ENCODE results near the gene KIF22.
"Not testable (repeated sequence)": the region's sequence is repeated elsewhere in the genome, so short reads cannot be mapped to it uniquely, and the experiment has no call there.

The KIF22 gene

DNA sequence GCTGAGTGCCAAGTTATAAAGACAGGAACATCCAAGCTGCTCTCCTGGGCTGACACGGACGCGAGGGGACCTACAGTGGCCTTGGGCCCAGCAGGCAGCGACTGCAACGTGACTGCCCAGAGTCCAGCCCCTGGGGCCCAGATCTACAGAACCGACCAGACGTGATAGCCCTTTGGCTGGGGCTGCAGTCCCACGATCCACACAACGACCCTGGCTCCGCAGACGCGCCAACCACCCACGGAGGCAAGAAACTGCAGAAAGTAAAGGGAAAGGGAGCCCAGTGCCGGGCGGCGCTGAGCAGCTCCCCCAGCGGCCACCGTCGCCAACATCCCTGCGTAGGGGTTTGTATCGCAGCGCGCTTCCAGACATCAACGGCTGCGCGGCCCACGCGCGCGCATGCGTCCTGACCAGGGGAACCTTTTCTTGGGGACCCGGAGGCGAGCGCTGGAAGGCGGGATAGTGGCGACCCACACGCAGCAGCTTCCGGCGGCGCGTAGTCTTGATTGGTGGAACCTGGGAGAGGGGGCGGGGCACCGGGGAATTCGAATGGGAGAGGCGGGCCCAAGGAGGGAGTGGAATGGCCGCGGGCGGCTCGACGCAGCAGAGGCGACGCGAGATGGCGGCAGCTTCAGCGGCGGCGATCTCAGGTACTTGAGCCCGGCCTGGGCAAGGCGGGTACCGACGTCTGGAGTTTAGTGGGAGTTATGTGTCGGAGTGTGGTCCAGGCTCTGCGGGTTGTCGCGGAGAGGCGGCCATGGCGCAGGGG lies at the start of gene KIF22:
Gene KIF22 (plus strand): TSS at position 569 of the 766 bp plus-strand sequence. CDS start 9 bp downstream, at position 578.
- TF ChIP-seq POLR2A (IDR thresholded peaks at IDR 0.05; ENCODE audit: low read length) (peak; percentile 94), GATA1 (IDR thresholded peaks at IDR 0.05; ENCODE audit: low read depth, low read length) (no peak)

DNA sequence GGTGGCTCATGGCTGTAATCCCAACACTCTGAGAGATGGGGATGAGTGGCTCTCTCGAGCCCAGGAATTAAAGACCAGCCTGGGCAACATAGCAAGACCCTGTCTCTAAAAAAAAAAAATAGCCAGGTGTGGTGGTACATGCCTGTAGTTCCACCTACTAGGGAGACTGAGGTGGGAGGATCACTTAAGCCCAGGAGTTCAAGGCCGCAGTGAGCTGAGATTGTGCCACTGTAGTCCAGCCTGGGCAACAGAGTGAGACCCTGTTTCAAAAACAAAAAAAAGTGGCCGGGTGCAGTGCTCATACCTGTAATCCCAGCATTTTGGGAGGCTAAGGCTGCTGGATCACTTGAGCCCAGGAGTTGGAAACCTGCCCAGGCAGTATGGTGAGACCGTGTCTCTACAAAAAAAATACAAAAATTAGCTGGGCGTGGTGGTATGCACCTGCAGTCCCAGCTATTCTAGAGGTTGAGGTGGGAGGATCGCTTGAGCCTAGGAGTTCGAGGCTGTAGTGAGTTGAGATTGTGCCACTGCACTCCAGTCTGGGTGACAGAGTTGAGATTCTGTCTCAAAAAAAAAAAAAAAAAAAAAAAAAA lies 47.8 kb upstream of the KIF22 start:
- DNase-seq, result no peak
- TF ChIP-seq POLR2A (IDR thresholded peaks at IDR 0.05; ENCODE audit: low read length), result no peak
- no peak for TF ChIP-seq GATA1 (IDR thresholded peaks at IDR 0.05; ENCODE audit: low read depth, low read length)

More for the DNA sequence above, at the start of gene KIF22:
- peak; percentile 99 to 100 for DNase-seq

DNA sequence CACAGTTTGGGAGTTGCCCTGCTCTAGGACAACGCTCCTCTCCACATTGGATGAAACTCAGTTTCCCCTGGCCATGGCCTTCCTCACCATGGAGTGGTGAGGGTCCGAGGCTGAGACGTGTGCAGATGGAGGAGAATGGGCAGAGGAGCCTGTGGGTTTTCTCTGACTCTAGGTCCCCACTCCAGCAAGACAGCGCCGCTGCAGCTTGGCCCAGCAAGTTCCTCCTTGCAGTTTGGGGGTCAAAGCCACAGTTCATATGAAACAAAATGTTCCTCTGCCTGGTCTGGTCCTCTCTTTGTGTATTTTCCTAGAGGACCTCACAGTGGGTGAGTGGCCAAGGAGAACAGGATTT lies 47.1 kb upstream of the KIF22 start:
- TF ChIP-seq GATA1 (IDR thresholded peaks at IDR 0.05; ENCODE audit: low read depth, low read length) (no peak), POLR2A (IDR thresholded peaks at IDR 0.05; ENCODE audit: low read length) (no peak)
- no peak for DNase-seq

DNA sequence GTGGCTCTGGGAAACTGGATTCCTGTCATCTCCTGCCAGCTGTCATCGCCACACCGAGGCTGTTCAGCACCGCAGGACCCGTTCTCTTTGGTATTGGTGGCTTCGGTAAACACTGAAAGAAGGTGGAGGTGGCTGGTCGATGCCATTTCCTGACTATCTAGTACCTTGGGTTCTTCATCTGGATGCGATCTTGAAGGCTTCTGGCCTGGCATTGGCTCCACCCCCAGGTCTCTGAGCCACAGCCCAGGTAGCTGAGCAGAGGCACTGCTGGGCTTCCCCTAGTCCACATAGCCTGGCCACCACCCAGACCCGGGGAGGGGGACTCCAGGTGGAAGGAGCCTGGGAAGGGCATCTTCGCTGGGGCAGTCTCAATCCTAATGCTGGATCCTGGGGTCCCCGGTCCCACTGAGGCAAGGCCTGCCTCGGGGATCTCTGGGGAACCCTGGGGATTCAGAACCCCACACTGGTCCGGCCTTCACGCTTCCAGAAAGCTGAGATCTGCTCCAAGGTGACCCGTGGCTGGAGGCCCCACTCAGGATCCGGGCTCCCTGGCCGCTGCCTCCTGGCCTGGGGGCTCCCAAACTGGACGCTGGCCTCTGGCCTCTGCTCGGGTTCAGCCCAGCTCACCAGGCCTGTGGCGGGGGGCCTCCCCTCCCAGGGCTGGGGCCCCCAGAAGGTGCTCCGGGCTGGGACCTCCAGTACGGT lies 46.6 kb upstream of the KIF22 start:
- TF ChIP-seq GATA1 (IDR thresholded peaks at IDR 0.05; ENCODE audit: low read depth, low read length), result no peak
- TF ChIP-seq POLR2A (IDR thresholded peaks at IDR 0.05; ENCODE audit: low read length), result no peak
- no peak for DNase-seq

DNA sequence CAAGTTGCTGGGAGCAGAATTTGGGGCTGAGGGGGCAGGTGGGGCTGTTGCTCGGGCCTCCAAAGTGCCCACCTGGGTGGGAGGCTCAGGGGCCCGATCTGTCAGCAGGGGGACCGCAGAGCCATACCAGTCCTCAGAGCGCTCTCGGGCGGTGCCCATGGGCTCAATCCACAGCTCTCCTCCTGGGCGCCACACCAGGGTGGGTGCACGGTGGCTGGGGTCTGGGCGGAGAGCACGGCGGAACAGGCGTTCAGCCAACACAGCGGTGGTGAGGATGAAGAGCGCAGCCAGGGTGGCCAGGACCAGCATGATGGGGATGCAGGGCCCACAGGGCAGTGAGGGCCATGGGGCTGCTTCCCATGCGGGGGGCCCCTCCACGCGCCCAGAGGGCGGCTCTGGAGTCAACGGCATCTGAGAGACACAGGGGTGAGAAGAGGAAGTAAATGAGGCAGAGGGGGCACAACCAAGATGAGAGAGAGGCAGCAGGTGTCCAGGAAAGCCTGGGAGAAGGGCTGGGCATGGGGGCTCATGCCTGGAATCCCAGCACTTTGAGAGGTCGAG lies 45.9 kb upstream of the KIF22 start:
- TF ChIP-seq POLR2A (IDR thresholded peaks at IDR 0.05; ENCODE audit: low read length), result no peak
- no peak for TF ChIP-seq GATA1 (IDR thresholded peaks at IDR 0.05; ENCODE audit: low read depth, low read length)
- DNase-seq, result no peak

DNA sequence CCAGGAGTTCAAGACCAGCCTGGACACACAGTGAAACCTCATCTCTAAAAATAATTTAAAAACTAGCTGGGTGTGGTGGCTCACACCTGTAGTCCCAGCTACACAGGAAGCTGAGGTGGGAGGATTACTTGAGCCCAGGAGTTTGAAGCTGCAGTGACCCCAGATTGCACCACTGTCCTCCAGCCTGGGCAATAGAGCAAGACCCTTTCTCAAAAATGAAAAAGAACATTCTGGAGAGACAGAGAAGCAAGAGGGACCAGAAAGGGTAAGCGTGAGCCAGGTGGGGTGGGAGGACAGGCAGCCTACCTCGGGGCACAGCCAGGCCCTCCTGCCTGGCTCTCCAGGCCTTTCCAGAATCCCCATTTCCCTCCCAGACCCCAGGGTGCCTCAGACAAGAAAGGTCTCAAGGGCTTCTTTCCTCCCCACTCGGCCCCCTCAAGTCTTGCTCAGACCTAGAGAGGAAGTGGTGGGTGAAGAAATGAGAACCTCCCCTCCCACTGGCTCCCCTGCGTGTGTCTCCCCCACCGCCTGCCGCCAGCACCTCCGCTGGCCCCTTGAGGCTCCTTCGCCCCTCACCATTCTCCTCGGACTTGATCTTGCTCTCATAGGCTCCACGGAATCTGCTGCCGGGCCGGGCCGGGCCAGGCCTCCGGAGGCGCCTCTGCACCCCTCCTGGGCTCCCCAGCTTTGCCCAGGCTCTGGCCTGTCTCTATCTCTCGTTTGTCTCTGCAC lies 45.3 kb upstream of the KIF22 start:
- DNase-seq, result no peak
- TF ChIP-seq GATA1 (IDR thresholded peaks at IDR 0.05; ENCODE audit: low read depth, low read length) (no peak), POLR2A (IDR thresholded peaks at IDR 0.05; ENCODE audit: low read length) (no peak)

DNA sequence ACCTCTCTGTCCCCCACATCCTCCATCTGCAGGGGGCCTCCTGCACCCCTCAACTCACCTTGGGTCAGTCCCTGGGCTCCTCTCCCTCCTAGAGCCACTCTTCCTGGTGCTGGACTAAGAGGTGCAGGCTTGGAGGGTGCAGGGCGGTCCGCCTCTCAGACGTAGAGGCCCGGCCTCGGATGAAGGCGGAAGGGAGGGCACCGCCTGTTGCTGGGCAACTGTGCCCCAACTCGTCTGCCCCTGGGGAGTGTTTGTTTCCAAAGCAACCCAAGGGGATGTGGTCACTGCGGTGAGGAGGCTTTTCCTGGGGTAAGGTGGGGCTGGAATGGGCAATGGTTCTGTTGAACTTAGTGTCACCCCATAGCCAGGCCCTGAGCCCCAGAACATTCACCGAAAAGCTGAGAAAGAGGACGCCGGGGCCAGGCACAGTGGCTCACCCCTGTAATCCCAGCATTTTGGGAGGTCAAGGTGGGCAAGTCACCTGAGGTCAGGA lies 44.7 kb upstream of the KIF22 start, which contains the start of gene C16orf54:
Gene C16orf54 (minus strand): TSS at position 138 of the 493 bp plus-strand sequence. CDS start 1,039 bp downstream, outside the sequence.
- no peak for TF ChIP-seq GATA1 (IDR thresholded peaks at IDR 0.05; ENCODE audit: low read depth, low read length)
- peak; percentile 59 for TF ChIP-seq POLR2A (IDR thresholded peaks at IDR 0.05; ENCODE audit: low read length)
- no peak for DNase-seq

DNA sequence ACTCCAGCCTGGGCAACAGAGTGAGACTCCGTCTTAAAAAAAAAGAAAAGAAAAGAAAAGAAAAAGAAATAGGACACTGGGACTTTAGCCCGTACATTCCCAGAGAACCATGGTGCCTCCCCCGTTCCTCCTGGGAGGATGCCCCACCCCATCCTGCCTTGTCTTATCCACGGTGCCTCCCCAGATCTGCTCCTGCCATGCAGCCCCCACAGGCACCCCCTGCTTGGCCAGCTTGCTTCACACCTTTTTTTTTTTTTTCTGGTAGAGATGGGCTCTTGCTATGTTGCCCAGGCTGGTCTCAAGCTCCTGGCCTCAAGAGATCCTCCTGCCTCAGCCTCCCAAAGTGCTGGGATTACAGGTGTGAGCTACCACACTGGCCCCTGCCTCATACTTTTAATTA lies 44.0 kb upstream of the KIF22 start:
- not testable (repeated sequence) for DNase-seq

DNA sequence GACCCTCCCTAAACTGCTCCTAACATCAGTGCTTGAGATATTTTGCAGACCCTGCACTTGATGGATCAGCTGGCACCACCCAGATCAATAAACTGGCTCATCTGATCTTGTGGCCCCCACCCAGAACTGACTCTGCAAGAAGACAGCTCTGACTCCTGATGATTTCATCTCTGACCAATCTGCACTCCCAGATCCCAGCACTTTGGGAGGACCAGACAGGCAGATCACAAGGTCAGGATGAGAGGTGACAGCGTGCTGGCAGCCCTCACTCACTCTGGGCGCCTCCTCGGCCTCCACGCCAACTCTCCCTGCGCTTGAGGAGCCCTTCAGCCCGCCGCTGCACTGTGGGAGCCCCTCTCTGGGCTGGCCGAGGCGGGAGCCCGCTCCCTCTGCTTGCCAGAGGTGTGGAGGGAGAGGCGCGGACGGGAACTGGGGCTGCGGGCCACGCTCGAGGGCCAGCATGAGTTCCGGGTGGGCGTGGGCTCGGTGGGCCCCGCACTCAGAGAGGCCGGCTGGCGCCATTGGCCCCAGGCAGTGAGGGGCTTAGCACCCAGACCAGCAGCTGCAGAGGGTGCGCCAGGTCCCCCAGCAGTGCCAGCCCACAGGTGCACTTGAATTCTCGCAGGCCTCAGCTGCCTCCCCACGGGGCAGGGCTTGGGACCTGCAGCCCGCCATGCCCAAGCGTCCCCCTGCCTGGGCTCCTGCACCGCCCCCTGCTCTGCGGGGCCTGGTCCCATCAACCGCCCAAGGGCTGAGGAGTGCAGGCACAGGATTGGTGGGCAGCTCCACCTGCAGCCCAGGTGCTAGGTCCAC lies 42.4 kb upstream of the KIF22 start:
- TF ChIP-seq GATA1 (IDR thresholded peaks at IDR 0.05; ENCODE audit: low read depth, low read length) (no peak), POLR2A (IDR thresholded peaks at IDR 0.05; ENCODE audit: low read length) (no peak)
- DNase-seq, result no peak

DNA sequence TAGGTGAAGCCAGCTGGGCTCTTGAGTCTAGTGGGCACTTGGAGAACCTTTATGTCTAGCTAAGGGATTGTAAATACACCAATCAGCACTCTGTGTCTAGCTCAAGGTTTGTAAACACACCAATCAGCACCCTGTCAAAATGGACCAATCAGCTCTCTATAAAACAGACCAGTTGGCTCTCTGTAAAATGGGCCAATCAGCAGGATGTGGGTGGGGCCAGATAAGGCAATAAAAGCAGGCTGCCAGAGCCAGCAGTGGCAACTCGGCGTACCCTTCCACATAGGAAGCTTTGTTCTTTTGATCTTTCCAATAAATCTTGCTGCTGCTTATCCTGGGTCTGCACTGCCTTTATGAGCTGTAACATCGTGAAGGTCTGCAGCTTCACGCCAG lies 41.8 kb upstream of the KIF22 start:
- not testable (repeated sequence) for DNase-seq

DNA sequence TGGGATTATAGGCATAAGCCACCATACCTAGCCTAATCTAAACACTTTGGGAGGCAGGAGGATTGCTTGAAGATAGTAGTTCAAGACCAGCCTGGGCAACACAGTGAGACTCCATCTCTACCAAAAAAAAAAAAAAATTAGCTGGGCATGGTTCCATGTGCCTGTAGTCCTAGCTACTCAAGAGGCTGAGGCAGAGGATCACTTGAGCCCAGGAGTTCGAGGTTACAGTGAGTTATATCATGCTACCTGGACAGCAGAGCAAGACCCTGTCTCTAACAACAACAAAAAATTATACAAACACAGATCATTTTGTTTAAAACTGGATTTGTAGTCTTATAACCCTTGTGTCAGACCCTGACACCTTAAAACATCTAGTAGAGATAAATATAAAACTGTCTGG lies 37.0 kb upstream of the KIF22 start:
- DNase-seq, result no peak

DNA sequence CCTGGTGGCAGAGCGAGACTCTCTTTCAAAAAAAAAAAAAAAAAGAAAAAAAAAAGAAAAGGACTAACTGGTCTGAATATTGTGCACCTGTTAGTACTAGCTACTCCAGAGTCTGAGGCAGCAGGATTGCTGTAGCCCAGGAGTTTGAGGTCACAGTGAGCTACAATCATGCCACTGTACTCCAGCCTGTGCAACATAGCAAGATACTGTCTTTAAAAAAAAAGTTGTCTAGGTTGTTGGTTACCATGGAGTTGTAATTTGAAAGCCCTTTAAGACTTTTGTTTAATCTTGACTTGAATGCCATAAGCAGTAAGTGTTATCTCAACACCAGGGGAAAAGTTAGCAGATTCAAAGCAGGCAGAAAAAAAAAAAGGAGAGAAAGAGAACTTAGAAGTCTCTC lies 33.9 kb upstream of the KIF22 start:
- no peak for TF ChIP-seq GATA1 (IDR thresholded peaks at IDR 0.05; ENCODE audit: low read depth, low read length)
- TF ChIP-seq POLR2A (IDR thresholded peaks at IDR 0.05; ENCODE audit: low read length), result no peak
- DNase-seq, result no peak

More for the DNA sequence above, 37.0 kb upstream of the KIF22 start:
- TF ChIP-seq POLR2A (IDR thresholded peaks at IDR 0.05; ENCODE audit: low read length) (no peak), GATA1 (IDR thresholded peaks at IDR 0.05; ENCODE audit: low read depth, low read length) (no peak)

DNA sequence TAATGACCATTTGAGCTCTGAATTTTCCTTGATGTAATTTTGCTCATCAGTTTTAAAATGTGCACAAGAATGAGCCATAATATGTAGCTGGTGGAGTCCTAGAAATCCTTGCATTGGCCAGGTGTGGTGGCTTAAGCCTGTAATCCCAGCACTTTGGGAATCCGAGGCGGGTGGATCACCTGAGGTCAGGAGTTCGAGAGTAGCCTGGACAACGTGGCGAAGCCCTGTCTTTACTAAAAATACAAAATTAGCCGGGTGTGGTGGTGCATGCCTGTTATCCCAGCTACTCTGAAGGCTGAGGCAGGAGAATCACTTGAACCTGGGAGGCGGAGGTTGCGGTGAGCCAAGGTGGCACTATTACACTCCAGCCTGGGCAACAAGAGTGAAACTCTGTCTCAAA lies 33.5 kb upstream of the KIF22 start:
- DNase-seq, result not testable (repeated sequence)
